PC-9 (cell line): Measurements from ENCODE around the gene ANKRD44. TPM values are rescaled to one million over a fixed set of nuclear protein-coding genes. Genes with fewer than 3 reads are reported as not detected.
"Not testable (repeated sequence)": the region's sequence is repeated elsewhere in the genome, so short reads cannot be mapped to it uniquely, and the experiment has no call there.

ENCODE experiments used
- BruUV-seq: library from RNA; stranded (reverse); fragments of 400-500 nt; replicated peaks from 2 replicates; lab custom pipeline; 2021; lab: Mats Ljungman, UMichigan
- CTCF ChIA-PET: fragments of 300-600 bp; sonication (Branson Sonifier 250); formaldehyde crosslinking; loops from one replicate; lab custom pipeline; 2022; ENCODE audit warnings: antibody characterized with exemption; lab: Charles Lee
- POLR2A ChIA-PET: fragments of 300-600 bp; sonication (Branson Sonifier 250); formaldehyde crosslinking; loops from one replicate; lab custom pipeline; 2022; ENCODE audit warnings: antibody characterized with exemption; ENCODE audit not compliant: unreplicated experiment; lab: Charles Lee
- DNase-seq, 2 experiments: peaks; one replicate each; pipeline versions ENCODE4 v3.0.0 to v3.0.0-alpha.2; 2015 to 2022; ENCODE audit warnings: mixed read lengths in 1 of 2
- H2AFZ ChIP-seq: fragments of 200-600 bp; sonication (generic); 2 replicates; pipeline ENCODE4 v1.8.1; 2017; ENCODE audit warnings: antibody characterized with exemption
- H3F3A ChIP-seq: fragments of 200-600 bp; sonication (generic); 2 replicates; pipeline ENCODE4 v1.8.1; 2017; ENCODE audit warnings: antibody characterized with exemption, mild to moderate bottlenecking, low read depth; ENCODE audit not compliant: insufficient read depth
- H3K27ac ChIP-seq: fragments of 200-600 bp; sonication (generic); 2 replicates; pipeline ENCODE4 v1.6.1; 2016; ENCODE audit warnings: mixed run types
- H3K27me3 ChIP-seq: fragments of 200-600 bp; sonication (generic); 2 replicates; pipeline ENCODE4 v1.6.1; 2016; ENCODE audit warnings: low read depth, mixed run types; ENCODE audit not compliant: insufficient read depth
- H3K36me3 ChIP-seq: fragments of 200-600 bp; sonication (generic); 2 replicates; pipeline ENCODE4 v1.6.1; 2016; ENCODE audit warnings: low read depth, mixed run types
- H3K4me1 ChIP-seq: fragments of 200-600 bp; sonication (generic); replicated peaks from 2 replicates; pipeline ENCODE4 v1.6.1; 2016; ENCODE audit warnings: mixed run types; ENCODE audit not compliant: insufficient read depth
- H3K4me2 ChIP-seq: fragments of 200-600 bp; sonication (generic); 2 replicates; pipeline ENCODE4 v1.6.1; 2017; ENCODE audit warnings: mixed run types
- H3K4me3 ChIP-seq: fragments of 200-600 bp; sonication (generic); 2 replicates; pipeline ENCODE4 v1.6.1; 2016; ENCODE audit warnings: mixed run types
- H3K79me2 ChIP-seq: fragments of 200-600 bp; sonication (generic); 2 replicates; pipeline ENCODE4 v1.6.1; 2017; ENCODE audit warnings: low read depth, mixed run types
- H3K9me2 ChIP-seq: fragments of 200-600 bp; sonication (generic); 2 replicates; pipeline ENCODE4 v1.8.1; 2017; ENCODE audit warnings: mild to moderate bottlenecking; ENCODE audit not compliant: insufficient read depth
- H3K9me3 ChIP-seq: fragments of 200-600 bp; sonication (generic); 2 replicates; pipeline ENCODE4 v1.8.1; 2016; ENCODE audit warnings: low read depth; ENCODE audit not compliant: insufficient read depth
- H4K20me1 ChIP-seq: fragments of 200-600 bp; sonication (generic); 2 replicates; pipeline ENCODE4 v1.8.1; 2017; ENCODE audit not compliant: insufficient read depth
- EZH2 ChIP-seq: fragments of 200-600 bp; sonication (generic); IDR thresholded peaks from 2 replicates; pipeline ENCODE4 v1.8.0; 2017; ENCODE audit warnings: antibody characterized with exemption, low read depth
- intact Hi-C: fragments of 100-400 bp; cut with micrococcal nuclease; formaldehyde crosslinking; loops from one replicate; pipeline ENCODE4 v1.10.0; 2022; ENCODE audit not compliant: unreplicated experiment
- total RNA-seq: library from RNA; stranded (reverse); gene quantifications from 2 replicates; pipeline ENCODE4 v1.2.3, GENCODE V29; 2021
- TF ChIP-seq, protein P1 (sequence below): fragments of 200-600 bp; sonication (generic); conservative IDR thresholded peaks from 2 replicates; pipeline ENCODE4 v1.6.1; 2017; ENCODE audit warnings: mixed run types, antibody characterized with exemption, mild to moderate bottlenecking, moderate library complexity

The ANKRD44 gene
- total RNA-seq, 1 experiment from 2014 or later, result 3.4 TPM

- H3K4me2 ChIP-seq, result no peak overlapping the region
- ChIA-PET POLR2A (no interaction called here), CTCF (no interaction called here)
- no TSS peak for BruUV-seq
- H3F3A ChIP-seq, result no peaks in the 10 kb centered on the region
- no peaks in the 10 kb centered on the region for H3K27me3 ChIP-seq
- H4K20me1 ChIP-seq, result no peaks in the 10 kb centered on the region
- no peaks in the 10 kb centered on the region for H3K9me2 ChIP-seq
- TF ChIP-seq, protein P1, sequence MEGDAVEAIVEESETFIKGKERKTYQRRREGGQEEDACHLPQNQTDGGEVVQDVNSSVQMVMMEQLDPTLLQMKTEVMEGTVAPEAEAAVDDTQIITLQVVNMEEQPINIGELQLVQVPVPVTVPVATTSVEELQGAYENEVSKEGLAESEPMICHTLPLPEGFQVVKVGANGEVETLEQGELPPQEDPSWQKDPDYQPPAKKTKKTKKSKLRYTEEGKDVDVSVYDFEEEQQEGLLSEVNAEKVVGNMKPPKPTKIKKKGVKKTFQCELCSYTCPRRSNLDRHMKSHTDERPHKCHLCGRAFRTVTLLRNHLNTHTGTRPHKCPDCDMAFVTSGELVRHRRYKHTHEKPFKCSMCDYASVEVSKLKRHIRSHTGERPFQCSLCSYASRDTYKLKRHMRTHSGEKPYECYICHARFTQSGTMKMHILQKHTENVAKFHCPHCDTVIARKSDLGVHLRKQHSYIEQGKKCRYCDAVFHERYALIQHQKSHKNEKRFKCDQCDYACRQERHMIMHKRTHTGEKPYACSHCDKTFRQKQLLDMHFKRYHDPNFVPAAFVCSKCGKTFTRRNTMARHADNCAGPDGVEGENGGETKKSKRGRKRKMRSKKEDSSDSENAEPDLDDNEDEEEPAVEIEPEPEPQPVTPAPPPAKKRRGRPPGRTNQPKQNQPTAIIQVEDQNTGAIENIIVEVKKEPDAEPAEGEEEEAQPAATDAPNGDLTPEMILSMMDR, result no peak
- no peak for TF ChIP-seq EZH2
- H3K4me1 ChIP-seq, result no peaks in the 10 kb centered on the region
- no peaks in the 10 kb centered on the region for H3K9me3 ChIP-seq
- no peak overlapping the region for H2AFZ ChIP-seq
- no peak overlapping the region for H3K27ac ChIP-seq
- H3K4me3 ChIP-seq, result no peak overlapping the region
- no peak for DNase-seq
- no peaks in the 10 kb centered on the region for H3K79me2 ChIP-seq
- intact Hi-C loops, result no loop called here
- no peaks in the 10 kb centered on the region for H3K36me3 ChIP-seq
Observed at GRCh38 chr2:197071213-197071612, 239.4 kb downstream of the ANKRD44 start.

DNA sequence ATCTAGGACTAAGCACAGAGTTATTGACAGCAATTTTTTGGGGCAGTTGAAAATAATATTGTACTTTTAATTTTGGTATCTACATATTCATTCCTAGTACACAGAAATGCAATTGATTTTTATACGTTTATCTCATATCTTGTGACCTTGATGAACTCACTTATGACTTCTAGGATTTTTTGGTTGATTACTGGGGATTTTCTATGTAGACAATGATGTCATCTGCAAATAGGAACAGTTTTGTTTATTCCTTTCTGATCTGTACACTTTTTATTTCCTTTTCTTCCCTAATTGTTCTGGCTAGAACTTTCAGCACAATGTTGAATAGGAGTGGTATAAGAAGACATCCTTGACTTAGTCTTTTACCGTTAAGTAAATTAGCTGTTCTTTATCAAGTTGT is 240.6 kb downstream of the ANKRD44 start:
- DNase-seq, result no peak
- H3F3A ChIP-seq, result no peaks in the 10 kb centered on the region
- no peaks in the 10 kb centered on the region for H3K79me2 ChIP-seq
- H3K27ac ChIP-seq, result no peak overlapping the region
- BruUV-seq, result no TSS peak
- no peak for TF ChIP-seq EZH2
- TF ChIP-seq, protein P1, result no peak
- no peaks in the 10 kb centered on the region for H3K9me3 ChIP-seq
- CTCF ChIA-PET, result no interaction called here
- POLR2A ChIA-PET, result no interaction called here
- H2AFZ ChIP-seq, result no peak overlapping the region
- H3K4me1 ChIP-seq, result no peaks in the 10 kb centered on the region
- H3K4me2 ChIP-seq, result no peak overlapping the region
- intact Hi-C loops, result no loop called here
- no peaks in the 10 kb centered on the region for H3K9me2 ChIP-seq
- H3K4me3 ChIP-seq, result no peak overlapping the region
- no peaks in the 10 kb centered on the region for H4K20me1 ChIP-seq
- no peaks in the 10 kb centered on the region for H3K36me3 ChIP-seq
- no peaks in the 10 kb centered on the region for H3K27me3 ChIP-seq

DNA sequence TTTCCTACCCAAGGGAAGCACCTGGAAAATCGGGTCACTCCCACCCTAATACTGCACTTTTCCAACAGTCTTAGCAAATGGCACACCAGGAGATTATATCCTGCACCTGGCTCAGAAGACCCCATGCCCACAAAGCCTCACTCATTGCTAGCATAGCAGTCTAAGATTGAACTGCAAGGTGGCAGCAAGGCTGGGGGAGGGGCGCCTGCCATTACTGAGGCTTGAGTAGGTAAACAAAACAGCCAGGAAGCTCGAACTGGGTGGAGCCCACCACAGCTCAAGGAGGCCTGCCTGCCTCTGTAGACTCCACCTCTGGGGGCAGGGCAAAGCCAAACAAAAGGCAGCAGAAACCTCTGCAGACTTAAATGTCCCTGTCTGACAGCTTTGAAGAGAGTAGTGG is 248.0 kb downstream of the ANKRD44 start:
- H3K36me3 ChIP-seq, DNase-seq, H3K79me2 ChIP-seq, H3K9me3 ChIP-seq, H3F3A ChIP-seq, H3K4me3 ChIP-seq, H3K4me2 ChIP-seq, POLR2A ChIA-PET, H4K20me1 ChIP-seq, H3K27me3 ChIP-seq, CTCF ChIA-PET, H3K4me1 ChIP-seq, H3K27ac ChIP-seq, BruUV-seq, H2AFZ ChIP-seq, intact Hi-C loops, H3K9me2 ChIP-seq: not testable (repeated sequence)

DNA sequence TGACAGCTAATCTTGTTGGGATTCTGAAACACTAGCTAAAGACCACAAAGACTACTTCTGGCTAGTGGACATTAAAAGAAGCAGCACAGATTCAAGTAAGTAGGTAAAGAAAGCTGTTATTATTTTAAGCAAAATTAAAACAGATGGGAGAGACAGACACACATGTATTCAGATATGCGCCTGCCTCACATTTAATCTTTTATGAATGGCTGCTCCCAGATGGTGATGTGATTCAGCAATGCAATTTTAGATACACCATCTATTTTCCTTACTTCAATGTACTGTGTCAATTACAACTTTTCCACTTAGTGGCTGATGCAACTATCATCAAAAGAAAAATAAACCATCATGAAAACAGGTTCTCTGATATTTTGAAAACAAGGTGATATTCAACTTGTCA is 251.1 kb downstream of the ANKRD44 start:
- H3K9me2 ChIP-seq, result no peaks in the 10 kb centered on the region
- TF ChIP-seq EZH2, result no peak
- TF ChIP-seq, protein P1, result no peak
- H3K79me2 ChIP-seq, result no peaks in the 10 kb centered on the region
- ChIA-PET POLR2A (no interaction called here), CTCF (no interaction called here)
- no TSS peak for BruUV-seq
- intact Hi-C loops, result no loop called here
- H3K4me2 ChIP-seq, result no peak overlapping the region
- H3K27me3 ChIP-seq, result no peaks in the 10 kb centered on the region
- no peaks in the 10 kb centered on the region for H4K20me1 ChIP-seq
- peaks cover 3% of the 10 kb centered on the region; the same call in 1 of the 2 replicates for H3K9me3 ChIP-seq
- H3K4me3 ChIP-seq, result no peak overlapping the region
- H3K36me3 ChIP-seq, result no peaks in the 10 kb centered on the region
- no peaks in the 10 kb centered on the region for H3K4me1 ChIP-seq
- H2AFZ ChIP-seq, result no peak overlapping the region; the same call in 1 of the 2 replicates
- no peak overlapping the region for H3K27ac ChIP-seq
- no peaks in the 10 kb centered on the region for H3F3A ChIP-seq
- DNase-seq, result no peak
